HFFc6 (cell line): ENCODE measurements around the gene CYP4B1. TPM values are rescaled to one million over a fixed set of nuclear protein-coding genes. Genes with fewer than 3 reads are reported as not detected.

Source experiments
- DNase-seq: peaks from one replicate; pipeline ENCODE4 v3.0.0-alpha.2; 2018
- H3K27ac Mint-ChIP-seq: 2 replicates; pipeline ENCODE4 v1.8.0; 2020; ENCODE audit warnings: mild to moderate bottlenecking, mixed read lengths
- H3K27me3 Mint-ChIP-seq: 2 replicates; pipeline ENCODE4 v1.8.0; 2021; ENCODE audit warnings: mild to moderate bottlenecking, moderate library complexity, mixed read lengths; ENCODE audit not compliant: insufficient read depth
- H3K36me3 Mint-ChIP-seq: 2 replicates; pipeline ENCODE4 v1.8.0; 2021; ENCODE audit warnings: low read depth, mixed read lengths
- H3K4me1 Mint-ChIP-seq: 2 replicates; pipeline ENCODE4 v1.8.0; 2020; ENCODE audit warnings: low read depth, mixed read lengths
- H3K4me3 Mint-ChIP-seq: 2 replicates; pipeline ENCODE4 v1.8.0; 2020; ENCODE audit warnings: mild to moderate bottlenecking, moderate library complexity, mixed read lengths
- H3K9me3 Mint-ChIP-seq: 2 replicates; pipeline ENCODE4 v1.8.0; 2020; ENCODE audit warnings: mild to moderate bottlenecking, mixed read lengths
- CTCF ChIP-seq: fragments of 200-600 bp; sonication (generic); IDR thresholded peaks from 2 replicates; pipeline ENCODE4 v1.5.0; 2021; ENCODE audit warnings: antibody characterized with exemption, mild to moderate bottlenecking
- total RNA-seq, 6 experiments: library from RNA; stranded (reverse); fragmentation: NEBNext Ultra II Directional; extraction: Animal tissue kit (Norgen Biotek cat#: 25700); gene quantifications; 2 replicates in 1 of 6; 3 replicates in 5 of 6; pipeline ENCODE4 v1.2.3, GENCODE V29; 2021

The CYP4B1 gene
- total RNA-seq, 6 experiments from 2014 or later, result not detected

- Mint-ChIP-seq H3K27me3 (peaks cover 4% of the 10 kb centered on the region; the same call in 1 of the 2 replicates), H3K9me3 (peaks cover 32% of the 10 kb centered on the region), H3K4me1 (no peaks in the 10 kb centered on the region), H3K4me3 (no peak overlapping the region), H3K36me3 (0 out of 2 replicates have a peak, but pooled peaks cover 9% of the 10 kb centered on the region), H3K27ac (no peak overlapping the region)
- no peak for DNase-seq
- no peak for TF ChIP-seq CTCF
These were observed 8.5 kb downstream of the CYP4B1 start for GRCh38 chr1:46807046-46807972.

GRCh38 chr1:46809071-46809470, 10.2 kb downstream of the CYP4B1 start:
- TF ChIP-seq CTCF, result no peak

GRCh38 chr1:46809904-46810303, 11.1 kb downstream of the CYP4B1 start:
- no peak for TF ChIP-seq CTCF
- Mint-ChIP-seq H3K4me1 (no peaks in the 10 kb centered on the region), H3K36me3 (0 out of 2 replicates have a peak, but pooled peaks cover 9% of the 10 kb centered on the region), H3K9me3 (peaks cover 50% of the 10 kb centered on the region), H3K27me3 (peaks cover 4% of the 10 kb centered on the region; the same call in 1 of the 2 replicates), H3K27ac (no peak overlapping the region), H3K4me3 (no peak overlapping the region)
- DNase-seq, result no peak

More at GRCh38 chr1:46809071-46809470, 10.2 kb downstream of the CYP4B1 start:
- peaks cover 42% of the 10 kb centered on the region for H3K9me3 Mint-ChIP-seq
- 0 out of 2 replicates have a peak, but pooled peaks cover 9% of the 10 kb centered on the region for H3K36me3 Mint-ChIP-seq
- no peak overlapping the region for H3K4me3 Mint-ChIP-seq
- H3K4me1 Mint-ChIP-seq, result no peaks in the 10 kb centered on the region
- no peak overlapping the region for H3K27ac Mint-ChIP-seq
- DNase-seq, result no peak
- H3K27me3 Mint-ChIP-seq, result peaks cover 4% of the 10 kb centered on the region; the same call in 1 of the 2 replicates

- no peaks in the 10 kb centered on the region for H3K4me1 Mint-ChIP-seq
- H3K36me3 Mint-ChIP-seq, result 0 out of 2 replicates have a peak, but pooled peaks cover 9% of the 10 kb centered on the region
- H3K9me3 Mint-ChIP-seq, result peaks cover 51% of the 10 kb centered on the region
- DNase-seq, result no peak
- peaks cover 4% of the 10 kb centered on the region for H3K27me3 Mint-ChIP-seq
- no peak for TF ChIP-seq CTCF
- no peak overlapping the region for H3K27ac Mint-ChIP-seq
- H3K4me3 Mint-ChIP-seq, result no peak overlapping the region
These were observed 11.8 kb downstream of the CYP4B1 start for GRCh38 chr1:46810596-46810995.

- Mint-ChIP-seq H3K4me3 (no peak overlapping the region), H3K36me3 (0 out of 2 replicates have a peak, but pooled peaks cover 9% of the 10 kb centered on the region), H3K4me1 (no peaks in the 10 kb centered on the region), H3K27ac (no peak overlapping the region), H3K27me3 (peaks cover 4% of the 10 kb centered on the region), H3K9me3 (peaks cover 55% of the 10 kb centered on the region)
- TF ChIP-seq CTCF, result no peak
- DNase-seq, result no peak
These were observed 12.2 kb downstream of the CYP4B1 start for GRCh38 chr1:46811053-46811452.
